Choroid plexus epithelial cell (primary cell): ENCODE measurements around the gene MRAS.

Experiments used
- DNase-seq: peaks from one replicate; pipeline ENCODE4 v3.0.0-alpha.2; 2010; ENCODE audit warnings: low read depth
- H3K4me3 ChIP-seq: 2 replicates; pipeline ENCODE4 v1.5.1; 2011; ENCODE audit warnings: low read depth, mild to moderate bottlenecking, control low read depth, low read length, moderate library complexity
- TF ChIP-seq, protein P1 (sequence below): conservative IDR thresholded peaks from 2 replicates; pipeline ENCODE4 v1.5.1; 2011; ENCODE audit warnings: low read depth, mild to moderate bottlenecking, control low read depth, inconsistent platforms, low read length, moderate library complexity

Gene MRAS

DNA sequence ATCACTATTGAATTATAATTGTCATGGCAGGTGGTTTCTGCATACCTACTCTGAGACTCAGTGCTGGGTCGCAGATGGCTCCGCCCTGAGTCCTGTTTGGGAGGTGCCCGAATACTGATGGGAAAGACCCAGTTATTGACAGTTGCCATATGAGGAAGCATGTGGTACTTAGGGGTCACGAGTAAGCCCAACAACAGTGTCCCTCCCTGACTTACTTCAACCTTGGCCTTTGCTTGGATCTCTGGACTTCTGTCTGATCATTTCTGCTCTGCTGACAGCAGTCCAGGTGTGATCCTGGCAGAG is 16.8 kb downstream of the MRAS start:
- TF ChIP-seq, protein P1, sequence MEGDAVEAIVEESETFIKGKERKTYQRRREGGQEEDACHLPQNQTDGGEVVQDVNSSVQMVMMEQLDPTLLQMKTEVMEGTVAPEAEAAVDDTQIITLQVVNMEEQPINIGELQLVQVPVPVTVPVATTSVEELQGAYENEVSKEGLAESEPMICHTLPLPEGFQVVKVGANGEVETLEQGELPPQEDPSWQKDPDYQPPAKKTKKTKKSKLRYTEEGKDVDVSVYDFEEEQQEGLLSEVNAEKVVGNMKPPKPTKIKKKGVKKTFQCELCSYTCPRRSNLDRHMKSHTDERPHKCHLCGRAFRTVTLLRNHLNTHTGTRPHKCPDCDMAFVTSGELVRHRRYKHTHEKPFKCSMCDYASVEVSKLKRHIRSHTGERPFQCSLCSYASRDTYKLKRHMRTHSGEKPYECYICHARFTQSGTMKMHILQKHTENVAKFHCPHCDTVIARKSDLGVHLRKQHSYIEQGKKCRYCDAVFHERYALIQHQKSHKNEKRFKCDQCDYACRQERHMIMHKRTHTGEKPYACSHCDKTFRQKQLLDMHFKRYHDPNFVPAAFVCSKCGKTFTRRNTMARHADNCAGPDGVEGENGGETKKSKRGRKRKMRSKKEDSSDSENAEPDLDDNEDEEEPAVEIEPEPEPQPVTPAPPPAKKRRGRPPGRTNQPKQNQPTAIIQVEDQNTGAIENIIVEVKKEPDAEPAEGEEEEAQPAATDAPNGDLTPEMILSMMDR = no peak
- no peak overlapping the region for H3K4me3 ChIP-seq
- DNase-seq = no peak

DNA sequence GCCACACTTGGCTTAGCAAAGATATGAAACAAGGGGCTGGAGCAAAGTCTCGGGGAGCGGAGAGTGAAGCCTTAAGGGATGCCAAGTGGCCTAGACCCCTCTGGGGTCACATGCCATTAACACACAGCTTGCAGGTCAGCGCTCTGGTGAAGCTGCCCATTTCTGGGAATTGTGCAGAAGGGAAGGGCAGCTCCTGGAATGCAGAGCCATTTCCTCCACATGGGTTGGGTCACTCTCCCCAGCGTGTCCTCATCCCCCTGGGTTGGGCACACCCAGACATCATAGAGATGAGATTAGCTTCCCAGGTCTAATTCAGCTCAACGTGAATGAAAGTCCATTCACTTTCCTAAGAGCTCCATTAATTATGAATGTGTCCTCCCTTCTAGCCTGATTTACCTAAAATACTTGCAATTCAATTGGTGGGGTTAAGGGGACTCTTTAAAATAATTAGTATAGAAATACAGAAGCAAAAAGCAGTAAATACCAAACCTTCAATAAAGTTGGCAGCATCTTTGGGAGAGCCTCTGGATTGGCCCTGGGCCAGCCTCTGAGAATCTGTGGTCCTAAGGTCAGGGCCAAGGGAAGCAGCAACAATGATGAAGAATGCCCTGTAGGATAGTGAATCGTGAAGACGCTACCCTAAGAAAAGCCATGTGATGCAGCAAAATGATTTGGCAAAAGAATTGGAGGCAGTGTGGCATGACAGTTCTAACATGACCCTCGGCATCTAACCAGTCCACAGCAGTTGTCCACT is 17.8 kb downstream of the MRAS start:
- H3K4me3 ChIP-seq = no peak overlapping the region
- TF ChIP-seq, protein P1 = no peak
- no peak for DNase-seq

DNA sequence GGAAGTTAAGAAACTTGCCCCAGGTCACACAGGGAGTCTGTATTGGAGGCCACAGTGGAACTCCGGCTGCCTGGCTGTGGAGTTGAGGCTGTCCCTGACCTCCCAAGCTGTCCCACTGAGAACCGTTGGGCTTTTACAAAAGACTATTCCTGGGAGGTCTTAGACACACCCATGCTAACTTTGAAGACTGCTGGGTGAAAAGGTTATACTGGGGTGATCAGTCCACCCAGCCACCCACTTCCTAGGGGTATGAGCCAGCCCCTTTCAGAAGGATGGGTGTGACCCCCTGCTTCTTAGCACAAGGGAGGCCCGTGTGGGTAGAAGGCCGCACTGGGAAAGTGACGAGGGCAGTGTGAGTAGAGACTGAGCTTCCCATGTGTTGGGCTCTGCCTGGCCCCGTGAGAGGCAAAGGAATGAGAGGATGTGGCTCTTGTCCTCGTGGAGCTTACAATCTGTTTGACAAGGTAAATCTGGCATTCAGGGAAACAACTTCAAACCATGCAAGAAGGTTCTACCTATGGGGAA is 19.0 kb downstream of the MRAS start:
- TF ChIP-seq, protein P1 = no peak
- no peak overlapping the region for H3K4me3 ChIP-seq
- no peak for DNase-seq

DNA sequence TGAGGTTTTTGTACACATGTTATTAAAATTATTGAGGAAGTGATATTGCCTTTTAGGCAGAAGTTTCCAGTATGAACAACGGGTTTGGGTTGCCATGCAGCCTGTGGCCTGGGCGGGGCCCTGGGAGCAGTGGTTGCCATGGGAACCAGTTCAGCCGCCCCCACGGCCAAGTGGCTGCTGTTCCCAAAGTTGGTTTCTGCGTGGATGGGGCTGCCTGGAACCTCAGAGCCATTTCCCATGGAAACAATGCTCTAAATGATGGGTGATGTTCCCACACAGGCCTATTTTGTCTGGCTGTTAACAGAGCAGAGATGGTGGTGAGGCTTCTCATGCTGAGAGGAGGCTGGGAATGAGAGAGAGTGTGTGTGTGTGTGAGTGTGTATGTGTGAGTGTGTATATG is 19.5 kb downstream of the MRAS start:
- peak; percentile 23 for DNase-seq
- TF ChIP-seq, protein P1 = no peak
- no peak overlapping the region for H3K4me3 ChIP-seq

DNA sequence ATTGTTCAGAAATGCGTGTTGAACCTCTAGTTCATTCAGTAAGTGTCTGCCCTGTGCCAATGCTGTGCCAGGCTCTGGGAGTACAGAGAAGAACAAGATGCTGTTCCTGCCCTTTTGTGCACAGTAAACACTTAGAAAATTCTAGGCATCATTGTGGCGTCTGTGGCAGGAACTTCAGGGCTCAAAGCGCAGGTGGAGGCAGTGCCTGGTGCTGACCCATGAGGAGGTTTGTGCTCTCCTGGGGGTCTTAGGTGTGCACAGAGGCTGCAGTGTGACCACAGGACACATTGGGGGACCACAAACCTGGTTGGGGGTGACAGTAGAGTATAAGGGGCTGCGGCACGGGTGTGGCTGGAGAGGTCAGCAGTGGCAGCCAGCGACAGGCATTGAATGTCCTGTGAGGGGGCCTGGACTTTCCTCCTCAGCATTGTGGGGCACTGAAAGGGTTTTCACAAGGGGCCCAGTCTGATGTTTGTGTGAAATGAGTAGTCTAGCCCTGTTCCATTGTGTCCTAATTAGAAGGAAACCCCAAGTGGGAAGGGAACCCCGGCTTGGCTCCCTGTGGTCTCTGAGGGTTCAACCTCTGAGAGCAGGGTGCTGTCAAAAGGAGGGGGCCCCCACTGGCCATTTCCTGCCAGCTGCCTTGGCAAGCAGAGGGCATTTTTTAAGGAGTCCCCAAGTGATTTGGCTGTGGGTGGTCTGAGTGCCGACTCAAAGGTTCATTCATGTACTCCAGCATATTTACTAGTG is 20.9 kb downstream of the MRAS start:
- no peak overlapping the region for H3K4me3 ChIP-seq
- no peak for DNase-seq
- TF ChIP-seq, protein P1 = no peak

DNA sequence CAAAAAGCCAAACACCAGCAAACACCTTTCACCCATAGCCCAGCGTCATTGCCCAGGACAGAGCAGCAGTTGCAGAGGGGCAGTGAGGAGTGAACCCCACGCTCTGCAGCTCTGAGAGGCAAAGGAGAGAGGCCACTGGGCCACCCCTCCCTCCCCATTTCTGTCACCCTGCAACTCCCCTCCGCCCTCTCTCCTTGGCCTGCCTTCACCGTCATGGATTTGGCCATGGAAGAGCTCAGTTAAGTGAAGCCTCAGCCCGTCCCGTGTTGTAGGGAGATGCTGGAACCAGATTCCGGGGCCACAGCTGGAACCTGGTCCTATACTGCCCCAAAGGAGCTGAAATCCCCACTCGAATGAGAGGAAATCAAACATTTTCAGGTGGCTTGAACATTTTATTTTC is 21.9 kb downstream of the MRAS start:
- no peak overlapping the region for H3K4me3 ChIP-seq
- TF ChIP-seq, protein P1 = no peak
- no peak for DNase-seq
